HEK293T (cell line): ENCODE measurements around the gene U2AF1.
"Not testable (repeated sequence)": the region's sequence is repeated elsewhere in the genome, so short reads cannot be mapped to it uniquely, and the experiment has no call there.

ENCODE experiments used
- CTCF ChIA-PET: fragments of 350-600 bp; formaldehyde crosslinking; extraction: SDS; loops from one replicate; lab custom pipeline; 2021; ENCODE audit warnings: antibody characterized with exemption, inconsistent platforms; lab: Yijun Ruan, JAX
- POLR2A ChIA-PET: fragments of 350-600 bp; formaldehyde crosslinking; extraction: SDS; loops from one replicate; lab custom pipeline; 2020; ENCODE audit warnings: antibody characterized with exemption, inconsistent platforms; lab: Yijun Ruan, JAX
- DNase-seq: peaks from one replicate; pipeline ENCODE4 v3.0.0; 2012; ENCODE audit warnings: mixed read lengths; ENCODE audit errors: extremely low spot score

Gene U2AF1

GRCh38 chr21:43090947-43091346 lies 16.4 kb downstream of the U2AF1 start:
- DNase-seq, POLR2A ChIA-PET, CTCF ChIA-PET: not testable (repeated sequence)

GRCh38 chr21:43089463-43089862 lies 17.9 kb downstream of the U2AF1 start:
- POLR2A ChIA-PET, CTCF ChIA-PET, DNase-seq: not testable (repeated sequence)

GRCh38 chr21:43082587-43083300 lies 24.6 kb downstream of the U2AF1 start:
- POLR2A ChIA-PET, DNase-seq, CTCF ChIA-PET: not testable (repeated sequence)

- POLR2A ChIA-PET, CTCF ChIA-PET, DNase-seq: not testable (repeated sequence)
Measured at GRCh38 chr21:43076643-43077042, 30.7 kb downstream of the U2AF1 start.

- DNase-seq, POLR2A ChIA-PET, CTCF ChIA-PET: not testable (repeated sequence)
Measured at GRCh38 chr21:43076023-43076637, 31.2 kb downstream of the U2AF1 start.

GRCh38 chr21:43075170-43076022 lies 32.0 kb downstream of the U2AF1 start, which contains the start of gene CBS:
Gene CBS, minus strand, starts transcription at chr21:43075835. Its CDS starts 3,642 bp downstream, at chr21:43072193.
- DNase-seq, POLR2A ChIA-PET, CTCF ChIA-PET: not testable (repeated sequence)

GRCh38 chr21:43074401-43075169 lies 32.8 kb downstream of the U2AF1 start:
- POLR2A ChIA-PET, CTCF ChIA-PET, DNase-seq: not testable (repeated sequence)

GRCh38 chr21:43072742-43073141 lies 34.6 kb downstream of the U2AF1 start:
- POLR2A ChIA-PET, CTCF ChIA-PET, DNase-seq: not testable (repeated sequence)

GRCh38 chr21:43069682-43070081 lies 37.7 kb downstream of the U2AF1 start:
- POLR2A ChIA-PET, DNase-seq, CTCF ChIA-PET: not testable (repeated sequence)

- CTCF ChIA-PET, DNase-seq, POLR2A ChIA-PET: not testable (repeated sequence)
Measured at GRCh38 chr21:43068065-43068464, 39.3 kb downstream of the U2AF1 start.

GRCh38 chr21:43066690-43067089 lies 40.7 kb downstream of the U2AF1 start:
- CTCF ChIA-PET, DNase-seq, POLR2A ChIA-PET: not testable (repeated sequence)

- POLR2A ChIA-PET, CTCF ChIA-PET, DNase-seq: not testable (repeated sequence)
Measured at GRCh38 chr21:43065991-43066390, 41.4 kb downstream of the U2AF1 start.

- CTCF ChIA-PET, DNase-seq, POLR2A ChIA-PET: not testable (repeated sequence)
Measured at GRCh38 chr21:43064265-43064917, 43.0 kb downstream of the U2AF1 start.

- DNase-seq, POLR2A ChIA-PET, CTCF ChIA-PET: not testable (repeated sequence)
Measured at GRCh38 chr21:43062955-43063664, 44.3 kb downstream of the U2AF1 start.

- POLR2A ChIA-PET, DNase-seq, CTCF ChIA-PET: not testable (repeated sequence)
Measured at GRCh38 chr21:43053112-43053511, 54.3 kb downstream of the U2AF1 start.

- DNase-seq, CTCF ChIA-PET: not testable (repeated sequence)
Measured at GRCh38 chr21:43045876-43046821, 61.2 kb downstream of the U2AF1 start.

More at GRCh38 chr21:43045876-43046821, 61.2 kb downstream of the U2AF1 start:
- POLR2A ChIA-PET: not testable (repeated sequence)
